GM18951 (cell line): ENCODE data around the gene PEX14.

Experiments
- POLR2A ChIP-seq: IDR thresholded peaks from 4 replicates; pipeline ENCODE4 v1.6.1; 2011; ENCODE audit warnings: mild to moderate bottlenecking; ENCODE audit not compliant: insufficient read length, insufficient read depth; ENCODE audit errors: extremely low read depth
- in situ Hi-C: fragments of 300-500 bp; cut with MboI; formaldehyde crosslinking; loops from one replicate; pipeline ENCODE4 v1.12.0; 2022; ENCODE audit warnings: low sequenced_read_pairs, mixed read lengths, inconsistent platforms; ENCODE audit not compliant: unreplicated experiment

Gene PEX14

DNA sequence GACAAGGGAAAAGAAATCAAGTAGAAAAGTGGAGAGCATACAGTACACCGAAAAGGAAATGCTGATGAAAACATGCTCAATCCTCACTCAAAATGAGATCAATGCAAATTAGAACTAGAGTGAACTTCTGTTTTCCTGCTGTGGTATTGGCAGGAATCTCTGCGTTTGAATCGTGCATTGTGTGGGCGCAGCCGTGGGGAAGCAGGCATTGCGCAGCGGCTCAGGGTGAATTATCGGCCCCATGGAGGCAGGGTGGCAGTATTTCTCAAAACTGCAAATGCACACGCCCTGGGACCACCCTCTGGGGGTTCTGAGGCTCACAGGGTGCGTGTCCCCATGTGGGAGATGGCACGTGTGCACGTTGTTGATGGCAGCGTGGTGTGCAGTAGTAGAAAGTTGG lies 140.6 kb downstream of the PEX14 start:
- TF ChIP-seq POLR2A = no peak
- in situ Hi-C loops = no loop called here

DNA sequence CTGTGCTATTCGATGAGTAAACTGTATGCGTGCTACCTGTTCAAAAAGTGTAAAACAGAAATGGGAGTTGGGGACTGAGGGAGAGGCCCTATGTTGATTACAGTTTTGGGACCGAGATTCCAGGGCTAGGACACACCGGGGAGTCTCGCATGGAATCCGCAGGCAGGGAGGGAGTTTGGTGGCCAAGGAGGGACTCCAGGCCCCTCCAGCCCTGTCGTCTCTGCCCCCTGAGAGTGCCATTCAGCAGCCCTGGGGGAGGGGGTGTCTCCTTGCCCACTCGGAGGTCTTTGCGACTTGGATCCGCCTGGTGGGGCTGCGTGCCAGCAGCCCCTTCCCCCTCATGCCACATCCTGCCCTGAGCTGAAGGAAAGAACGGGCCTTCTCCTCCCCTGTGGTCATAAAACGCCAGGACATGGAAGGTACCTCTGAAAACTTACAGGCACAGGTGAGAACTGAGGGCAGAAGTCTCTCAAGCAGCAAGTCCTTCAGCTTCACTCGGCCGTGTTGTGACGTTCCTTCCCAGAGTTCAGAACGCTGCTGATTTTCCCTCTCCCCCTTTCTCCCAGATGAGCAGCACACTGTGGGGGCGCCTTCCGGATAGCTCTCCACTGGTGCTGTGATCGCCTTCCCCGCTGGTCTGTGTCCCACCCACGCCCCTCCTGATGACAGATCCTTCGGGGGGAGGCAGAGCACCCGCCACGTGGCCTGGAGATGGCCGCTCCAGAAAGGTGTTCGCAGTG lies 141.4 kb downstream of the PEX14 start:
- no peak for TF ChIP-seq POLR2A

DNA sequence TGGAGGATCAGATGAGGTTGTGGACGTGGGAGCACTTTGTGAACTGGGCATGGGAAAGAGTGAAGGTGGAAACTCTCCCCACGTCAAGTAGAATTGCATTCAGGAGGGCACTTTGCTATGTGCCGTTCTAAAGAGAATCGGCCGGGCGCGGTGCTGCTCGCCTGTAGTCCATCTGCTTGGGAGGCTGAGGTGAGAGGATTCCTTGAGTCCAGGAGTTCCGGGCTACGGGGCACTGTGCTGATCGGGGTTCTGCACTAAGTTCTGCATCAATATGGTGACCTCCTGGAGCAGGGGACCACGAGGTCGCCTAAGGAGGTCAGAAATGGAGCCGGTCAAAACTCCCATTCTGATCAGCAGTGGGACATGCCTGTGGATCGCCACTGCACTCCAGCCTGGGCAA lies 141.9 kb downstream of the PEX14 start:
- in situ Hi-C loops = no loop called here
- TF ChIP-seq POLR2A = no peak

More for the DNA sequence above, 141.4 kb downstream of the PEX14 start:
- in situ Hi-C loops = no loop called here

DNA sequence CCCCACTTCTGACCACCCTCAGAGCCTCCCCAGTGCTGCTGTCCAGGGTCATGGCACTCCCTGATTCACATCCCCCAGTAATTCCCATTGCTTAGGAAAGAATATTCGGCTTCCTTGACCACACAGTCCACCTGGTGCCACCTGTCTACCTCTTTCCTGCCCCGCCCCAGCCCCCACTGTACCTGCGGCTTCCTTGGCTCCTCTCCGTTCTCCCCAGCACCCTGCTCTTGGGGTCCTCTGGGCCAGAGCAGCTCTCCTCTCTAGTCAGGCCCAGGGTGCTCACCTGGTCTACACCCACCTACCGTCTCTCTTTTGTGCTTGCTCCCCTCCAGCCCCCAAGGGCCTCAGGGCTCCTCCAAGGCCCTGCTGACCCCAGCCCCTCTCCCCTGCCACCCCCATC lies 142.6 kb downstream of the PEX14 start:
- TF ChIP-seq POLR2A = no peak
- in situ Hi-C loops = no loop called here

GRCh38 chr1:10617931-10618885 lies 143.5 kb downstream of the PEX14 start:
- TF ChIP-seq POLR2A = no peak
- in situ Hi-C loops = no loop called here

DNA sequence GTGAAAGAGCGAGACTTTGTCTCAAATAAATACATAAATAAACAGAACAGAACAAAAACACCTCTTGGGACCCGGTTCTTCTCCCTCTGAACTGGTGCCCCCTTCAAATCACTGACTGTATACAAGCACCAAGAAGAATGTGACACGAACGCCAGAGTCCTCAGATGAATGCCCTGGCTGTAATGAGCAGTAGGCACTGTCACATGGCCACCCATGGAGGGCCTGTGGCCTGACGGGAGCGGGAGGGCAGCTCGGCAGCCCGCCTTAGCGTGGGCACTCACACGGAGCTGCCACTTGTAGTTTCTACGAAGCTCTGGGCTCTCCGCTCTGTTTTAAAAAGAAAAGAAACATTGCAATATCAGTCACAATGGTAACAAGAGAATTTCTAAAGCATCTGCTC lies 146.0 kb downstream of the PEX14 start:
- no peak for TF ChIP-seq POLR2A
- in situ Hi-C loops = no loop called here

DNA sequence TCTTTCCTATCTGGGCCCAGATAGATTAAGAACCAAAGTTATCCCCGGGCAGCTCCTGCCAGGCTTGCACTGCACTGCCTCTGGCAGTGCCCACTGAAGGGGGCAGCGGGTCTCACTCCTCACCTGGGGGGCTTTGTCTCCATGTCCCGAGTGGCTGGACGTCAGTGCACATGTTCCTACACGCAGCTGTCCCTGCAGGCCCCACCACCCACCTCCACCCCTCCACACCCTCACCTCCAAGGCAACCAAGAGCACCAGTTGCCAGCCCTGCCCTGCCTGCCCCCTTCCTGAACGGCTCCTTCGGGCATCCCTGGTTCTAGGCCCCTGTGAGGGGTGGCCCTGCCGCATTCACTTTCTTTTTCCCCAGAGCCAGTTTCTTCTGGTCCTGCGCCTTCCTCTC lies 147.2 kb downstream of the PEX14 start:
- in situ Hi-C loops = no loop called here
- no peak for TF ChIP-seq POLR2A

GRCh38 chr1:10622910-10623685 lies 148.3 kb downstream of the PEX14 start:
- no peak for TF ChIP-seq POLR2A
- in situ Hi-C loops = no loop called here

DNA sequence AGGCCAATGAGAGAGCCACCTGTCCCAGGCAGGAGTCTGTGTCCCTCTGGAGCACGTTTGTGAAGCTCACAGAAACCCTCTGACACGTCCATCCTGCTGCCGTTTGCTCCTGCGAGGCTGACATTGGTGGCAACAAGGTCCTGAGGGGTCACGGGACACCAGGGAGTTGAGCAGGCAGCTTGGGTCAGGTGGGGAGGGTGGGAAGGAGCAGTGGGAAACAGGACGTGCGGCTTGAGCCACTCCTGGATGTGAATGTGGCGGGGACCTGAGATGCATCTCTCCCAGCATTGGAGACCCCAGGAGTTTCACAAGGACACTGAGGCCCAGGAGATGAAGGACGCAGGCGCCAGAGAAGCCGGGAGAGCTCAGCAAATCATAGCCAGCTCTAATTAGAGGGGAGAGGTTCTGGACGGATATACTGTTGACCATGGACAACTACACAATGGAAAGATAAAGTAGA lies 149.0 kb downstream of the PEX14 start:
- in situ Hi-C loops = no loop called here
- no peak for TF ChIP-seq POLR2A

GRCh38 chr1:10624256-10625050 lies 149.7 kb downstream of the PEX14 start:
- TF ChIP-seq POLR2A = no peak
- in situ Hi-C loops = no loop called here

- in situ Hi-C loops = no loop called here
Observed at GRCh38 chr1:10625076-10625475, 150.3 kb downstream of the PEX14 start.

GRCh38 chr1:10625554-10625953 lies 150.8 kb downstream of the PEX14 start:
- in situ Hi-C loops = no loop called here
- no peak for TF ChIP-seq POLR2A

More at GRCh38 chr1:10625076-10625475, 150.3 kb downstream of the PEX14 start:
- no peak for TF ChIP-seq POLR2A

DNA sequence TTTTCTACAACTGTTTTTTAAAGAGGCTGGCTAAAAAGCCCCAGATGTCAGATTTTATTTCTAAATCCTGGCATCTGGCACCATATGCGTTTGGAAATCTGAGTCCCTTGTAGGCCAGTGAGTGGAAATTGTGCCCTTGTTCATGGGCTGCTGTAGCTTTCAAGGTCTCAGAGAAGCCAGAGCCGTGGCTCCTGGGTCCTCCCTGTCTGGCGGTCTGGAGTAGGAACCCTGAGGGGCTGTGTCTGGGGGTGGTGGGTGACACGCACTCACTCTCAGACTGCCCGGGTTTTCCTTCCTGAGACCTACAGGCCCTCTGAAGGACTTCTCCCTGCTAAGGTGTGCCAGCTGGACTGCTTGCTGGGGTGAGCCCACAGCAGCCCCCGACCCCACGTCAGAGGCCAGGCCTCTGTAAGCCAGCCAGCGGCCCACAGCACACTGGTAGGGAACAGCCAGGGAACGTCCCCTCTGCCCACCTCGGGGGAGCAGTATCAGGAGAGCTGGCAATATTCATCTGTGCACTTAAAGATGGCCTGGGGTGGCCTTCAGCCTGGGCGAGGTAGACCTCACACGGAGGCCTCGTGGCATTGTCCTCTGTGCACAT lies 151.5 kb downstream of the PEX14 start:
- in situ Hi-C loops = no loop called here

More for the DNA sequence above, 151.5 kb downstream of the PEX14 start:
- no peak for TF ChIP-seq POLR2A
